GM12892 (cell line): ENCODE data around the gene EMP2.

Source experiments
- DNase-seq: peaks from one replicate; pipeline ENCODE4 v3.0.0; 2011; ENCODE audit not compliant: insufficient read length
- FAIRE-seq: peaks from 2 replicates; lab custom pipeline; 2011; peaks lifted over from hg19 to GRCh38; lab: Jason Lieb, UNC
- POLR2A ChIP-seq: IDR thresholded peaks from 2 replicates; pipeline ENCODE4 v1.6.1; 2011; ENCODE audit warnings: low read depth, low read length, control low read depth
- POLR2AphosphoS5 ChIP-seq: IDR thresholded peaks from 2 replicates; pipeline ENCODE4 v1.6.1; 2011; ENCODE audit warnings: low read depth, low read length, control low read depth
- TAF1 ChIP-seq: IDR thresholded peaks from 2 replicates; pipeline ENCODE4 v1.6.1; 2011; ENCODE audit warnings: low read depth, mild to moderate bottlenecking, control low read depth, low read length, borderline replicate concordance

Gene EMP2

DNA sequence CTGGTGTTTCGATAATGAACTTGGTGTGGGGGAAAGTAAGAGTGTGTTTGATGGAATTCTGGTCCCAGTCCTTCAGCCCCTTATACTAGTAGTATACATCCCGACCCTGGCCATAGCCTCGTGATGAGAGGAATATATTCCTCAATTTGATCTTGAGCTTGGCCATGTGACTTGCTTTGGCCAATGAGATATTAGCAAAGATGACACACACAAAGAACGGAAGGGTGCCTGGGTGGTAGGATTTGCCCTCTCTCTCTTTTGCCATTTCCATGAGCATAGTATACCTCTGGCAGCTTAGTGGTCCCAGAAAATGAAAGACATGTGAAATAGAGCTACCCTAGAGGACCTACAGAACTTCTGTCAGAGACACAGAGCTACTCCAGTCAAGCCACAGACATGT, 2.9 kb upstream of the EMP2 start:
- TF ChIP-seq POLR2A, result no peak
- no peak for TF ChIP-seq POLR2AphosphoS5
- TF ChIP-seq TAF1, result no peak
- no peak for FAIRE-seq
- no peak for DNase-seq

DNA sequence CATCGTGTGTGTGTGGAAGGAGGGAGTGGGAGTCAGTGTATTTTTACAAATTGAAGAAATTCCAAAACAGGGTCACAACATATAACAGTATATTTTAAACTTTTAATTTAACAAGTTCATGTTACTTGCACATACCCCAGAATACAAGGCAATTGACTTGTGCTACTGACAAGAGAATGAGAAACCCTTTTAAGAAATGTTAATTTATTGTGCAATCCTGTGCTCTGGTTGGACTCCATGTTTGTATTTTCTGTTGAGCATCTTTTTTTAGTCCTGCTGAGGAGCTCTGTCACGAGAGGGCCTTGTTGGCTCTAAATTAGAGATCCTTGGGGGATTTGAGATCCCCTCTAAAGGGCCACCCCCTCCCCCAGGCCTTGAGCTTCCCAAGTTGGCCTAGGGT, 1.1 kb upstream of the EMP2 start:
- DNase-seq (no peak), FAIRE-seq (no peak)

DNA sequence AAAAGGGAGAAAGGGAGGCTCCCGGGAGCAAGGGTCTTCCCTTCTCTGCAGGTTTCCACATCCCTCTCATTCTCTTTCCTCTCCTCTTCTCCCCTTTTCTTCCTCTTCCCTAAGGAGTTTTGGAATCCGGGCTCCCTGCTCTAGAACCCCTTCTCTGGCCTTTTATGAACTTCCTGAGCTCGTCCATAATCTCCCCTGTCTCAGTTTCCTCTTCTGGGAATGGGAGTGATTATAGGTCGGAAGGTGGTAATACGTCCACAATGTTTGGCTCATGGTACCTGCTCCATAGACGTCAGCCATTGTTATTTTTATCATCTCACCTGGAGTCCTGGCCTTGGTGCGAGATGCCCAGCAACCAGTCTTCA, 467 bp upstream of the EMP2 start:
- no peak for FAIRE-seq
- TF ChIP-seq TAF1 (no peak), POLR2A (no peak), POLR2AphosphoS5 (no peak)
- DNase-seq, result no peak

More for the DNA sequence above, 1.1 kb upstream of the EMP2 start:
- TF ChIP-seq TAF1 (no peak), POLR2A (no peak), POLR2AphosphoS5 (no peak)

DNA sequence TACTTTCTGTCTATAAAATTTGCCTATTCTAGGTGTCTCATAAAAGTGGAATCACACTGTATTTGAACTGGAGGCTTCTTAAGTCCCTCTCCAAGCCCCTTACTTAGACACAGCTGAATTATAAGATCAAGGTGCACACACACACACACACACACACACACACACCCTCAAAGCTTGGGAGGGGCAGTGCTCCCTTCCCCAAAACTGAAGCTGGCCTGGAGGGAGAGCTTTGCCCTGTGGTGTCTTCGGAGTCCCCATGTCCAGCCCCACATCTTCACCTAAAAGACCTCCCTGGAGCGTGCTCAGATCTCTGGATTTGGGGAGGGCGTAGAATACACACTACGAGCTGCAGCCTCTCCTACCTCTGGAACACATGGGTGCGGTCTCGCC, 828 bp downstream of the EMP2 start:
- TF ChIP-seq POLR2A (no peak), POLR2AphosphoS5 (no peak), TAF1 (no peak)
- DNase-seq (no peak), FAIRE-seq (no peak)

DNA sequence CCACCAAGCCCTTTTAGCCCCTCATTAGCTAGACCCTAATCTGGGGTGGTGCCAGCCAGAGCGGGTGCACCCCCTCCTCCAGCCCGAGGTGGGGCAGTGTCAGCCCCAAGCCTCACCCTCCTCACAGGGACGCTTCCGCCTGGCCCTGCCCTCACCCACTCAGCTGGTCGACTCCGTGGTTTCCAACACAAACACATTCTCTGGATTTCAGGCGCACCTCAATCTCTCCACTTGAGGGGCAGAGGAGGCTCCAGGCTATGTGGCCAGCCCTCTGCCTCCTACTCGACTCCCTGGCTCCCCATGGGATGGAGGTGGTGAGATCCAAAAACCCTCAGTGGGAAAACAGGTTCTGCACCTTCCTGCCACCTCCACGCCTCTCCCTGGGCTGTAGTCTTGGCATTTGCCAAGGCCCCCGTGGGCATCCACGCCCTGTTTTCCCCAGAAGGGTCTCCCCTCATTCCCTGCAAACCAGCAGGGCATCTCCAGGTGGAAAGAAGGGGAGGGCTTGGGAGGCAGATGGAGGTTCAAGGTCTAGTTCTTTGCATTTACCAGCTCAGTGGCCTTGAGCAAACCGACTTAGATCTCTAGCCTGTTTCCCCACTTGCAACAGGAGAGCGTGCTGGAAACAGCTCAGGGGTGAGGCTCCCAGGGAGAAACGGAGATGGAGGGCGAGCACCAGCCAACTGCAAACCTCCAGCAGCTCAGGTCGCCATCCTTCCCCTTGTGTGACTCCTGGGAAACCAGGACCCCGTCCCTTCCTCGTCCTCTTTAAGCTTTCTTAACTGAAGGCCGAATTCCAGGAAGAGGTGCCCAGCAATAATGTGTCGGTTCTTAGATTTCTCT, 1.7 kb downstream of the EMP2 start:
- TF ChIP-seq POLR2A, result no peak
- no peak for TF ChIP-seq TAF1
- no peak for TF ChIP-seq POLR2AphosphoS5
- FAIRE-seq (no peak), DNase-seq (no peak)

DNA sequence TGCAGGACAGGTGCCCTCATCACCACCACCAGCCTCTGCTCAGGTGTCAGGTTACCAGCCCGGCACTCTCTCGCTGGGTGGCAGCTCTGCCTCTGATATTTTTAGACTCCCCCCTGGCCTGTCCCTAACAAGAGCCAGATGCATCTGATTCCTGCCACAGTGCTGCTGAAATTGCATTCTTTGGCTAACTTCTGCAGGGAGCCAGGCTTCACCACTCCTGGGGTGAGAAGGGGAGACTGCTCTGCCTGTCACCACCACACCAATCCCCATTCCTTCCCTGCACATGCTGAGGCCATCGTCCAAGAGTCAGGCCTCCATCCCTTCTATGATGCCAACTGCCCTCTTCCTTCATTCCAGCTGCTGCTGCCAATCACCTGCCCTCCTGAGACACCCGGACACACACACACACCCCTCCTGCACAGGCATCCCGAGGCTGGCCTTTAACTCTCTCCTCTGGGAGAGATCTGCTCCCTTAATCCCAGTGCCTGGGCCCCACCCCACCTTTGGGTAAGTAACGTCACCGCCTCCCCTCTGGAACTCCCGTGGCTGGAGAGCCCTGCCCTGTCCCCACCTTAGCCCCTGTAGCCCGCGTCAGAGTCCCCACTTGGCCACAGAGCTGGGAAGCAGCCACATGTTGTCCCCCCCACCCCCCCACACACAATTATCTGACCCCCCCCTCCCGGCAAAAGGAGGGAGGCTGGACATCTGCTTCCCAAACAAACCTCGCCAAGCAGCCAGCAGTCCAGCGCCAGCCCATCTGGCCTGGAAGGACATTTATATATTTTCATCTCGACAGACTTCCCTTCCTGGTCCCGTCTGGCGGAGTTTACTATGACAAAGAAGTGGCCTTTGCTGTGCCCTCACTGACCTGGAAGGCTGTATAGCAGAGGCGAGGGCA, 2.8 kb downstream of the EMP2 start:
- no peak for FAIRE-seq
- no peak for DNase-seq
- TF ChIP-seq TAF1 (no peak), POLR2AphosphoS5 (no peak), POLR2A (no peak)

DNA sequence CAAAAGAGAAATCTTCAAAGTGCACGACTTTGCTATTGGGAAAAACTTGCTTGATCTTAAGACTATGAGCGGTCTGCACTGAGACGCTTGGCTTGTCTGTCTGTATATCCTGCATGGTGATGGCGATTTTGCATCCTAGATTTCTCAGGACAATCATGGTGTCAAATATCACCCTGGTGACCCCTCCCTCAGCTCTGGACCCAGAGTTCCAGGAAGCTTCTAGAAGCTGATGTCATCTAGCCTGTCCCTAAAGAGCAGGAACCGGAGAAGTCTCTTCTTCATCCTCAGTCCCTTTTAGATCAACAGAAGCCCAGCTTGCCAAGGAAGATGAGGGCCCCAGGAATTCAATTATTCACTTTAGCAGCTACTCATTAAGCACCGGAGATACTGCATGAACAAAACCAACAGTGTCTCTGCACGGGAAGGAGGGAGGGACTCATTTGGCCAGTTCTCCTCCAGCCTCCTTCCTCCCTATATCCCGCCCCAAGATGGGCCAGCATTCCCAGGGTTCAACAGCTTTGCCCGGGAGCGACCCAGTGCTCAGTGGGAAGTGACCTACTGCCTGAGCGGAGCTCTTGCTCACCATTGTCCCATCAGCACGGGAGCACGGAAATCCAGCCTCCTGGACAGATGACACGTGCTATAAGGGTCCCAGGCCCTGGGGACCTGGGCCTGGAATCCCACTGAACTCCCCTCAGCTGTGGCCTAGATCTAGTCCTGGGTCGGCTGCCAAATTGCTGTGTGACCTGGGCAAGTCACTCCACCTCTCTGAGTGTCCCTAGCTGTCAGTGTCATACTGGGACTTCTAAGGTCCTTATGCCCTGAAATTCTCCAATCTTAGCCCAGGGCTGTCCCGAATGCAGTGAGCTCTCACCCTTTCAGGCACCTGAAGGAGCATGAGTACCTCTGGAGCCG, 3.8 kb downstream of the EMP2 start:
- FAIRE-seq (no peak), DNase-seq (no peak)
- no peak for TF ChIP-seq POLR2A
- no peak for TF ChIP-seq TAF1
- no peak for TF ChIP-seq POLR2AphosphoS5

DNA sequence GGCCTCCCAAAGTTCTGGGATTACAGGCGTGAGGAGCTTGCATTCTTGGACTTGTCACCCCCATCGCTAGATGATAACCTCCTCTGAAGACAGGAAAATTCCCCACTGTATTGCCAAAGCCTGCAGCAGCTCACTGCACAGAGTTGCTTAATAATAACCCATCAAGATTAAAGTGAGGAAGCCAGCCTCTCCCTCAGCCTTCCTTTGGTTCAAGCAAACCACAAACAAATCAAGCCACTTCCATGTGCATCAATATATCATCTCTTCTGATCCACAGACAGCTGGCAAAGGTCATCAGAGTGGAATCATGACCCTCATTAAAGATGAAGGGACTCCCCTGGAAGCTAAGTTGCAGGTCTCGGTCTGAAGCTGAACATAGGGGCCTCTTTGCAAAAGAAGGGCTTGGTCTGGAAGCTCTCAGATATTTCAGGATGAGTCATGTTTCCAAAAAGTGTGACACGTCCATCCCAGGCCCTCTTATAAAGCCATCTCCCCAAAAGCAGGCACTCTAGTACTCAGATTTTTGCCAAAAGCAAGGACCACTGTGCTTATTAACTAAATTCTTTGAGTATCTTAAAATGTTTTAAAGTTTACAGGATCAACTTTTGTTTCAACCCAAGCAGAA, 4.8 kb downstream of the EMP2 start:
- DNase-seq (no peak), FAIRE-seq (no peak)
- no peak for TF ChIP-seq POLR2A
- TF ChIP-seq TAF1, result no peak
- no peak for TF ChIP-seq POLR2AphosphoS5

DNA sequence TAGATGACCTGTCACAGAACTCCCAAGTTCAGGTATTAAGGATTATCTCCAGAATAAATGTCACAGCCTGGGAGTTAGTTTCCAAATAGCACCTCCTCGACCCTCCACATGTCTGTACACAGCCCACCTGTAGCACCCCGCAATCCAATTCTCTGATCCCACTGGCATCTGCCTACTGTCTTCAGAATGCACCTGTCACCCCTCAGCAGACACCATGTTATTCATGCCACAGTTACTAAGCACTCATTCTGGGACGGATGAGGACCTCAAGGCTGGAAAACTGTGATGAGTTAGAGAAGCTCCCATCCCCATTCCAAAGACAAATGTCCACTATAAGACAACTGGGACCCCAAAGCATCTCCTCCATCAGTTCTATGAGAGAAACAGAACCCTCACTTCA, 7.8 kb downstream of the EMP2 start:
- no peak for DNase-seq
- FAIRE-seq, result no peak
- TF ChIP-seq POLR2A (no peak), TAF1 (no peak), POLR2AphosphoS5 (no peak)

DNA sequence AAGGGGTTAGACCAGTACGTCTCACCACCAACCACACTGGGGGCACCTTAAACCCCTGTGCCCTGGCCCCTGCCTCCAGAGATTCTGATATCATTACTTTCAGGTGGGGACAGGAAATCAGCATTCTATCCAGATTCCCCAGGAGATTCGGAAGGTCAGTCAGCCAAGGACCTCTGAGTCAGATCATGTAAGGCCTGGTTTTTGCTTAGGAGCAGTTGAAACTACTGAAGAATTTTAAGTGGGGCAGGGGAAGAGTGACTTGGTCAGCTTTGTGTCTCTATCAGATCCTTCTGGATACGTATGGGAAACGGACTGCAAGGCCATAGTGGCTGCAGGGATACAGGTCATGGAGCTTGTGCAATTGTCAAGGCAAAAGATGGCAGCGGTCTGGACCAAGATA, 9.0 kb downstream of the EMP2 start:
- TF ChIP-seq TAF1 (no peak), POLR2AphosphoS5 (no peak), POLR2A (no peak)
- FAIRE-seq (no peak), DNase-seq (no peak)
